Brain microvascular endothelial cell (primary cell): ENCODE measurements around the gene OGDH.
"Not testable (repeated sequence)": the region's sequence is repeated elsewhere in the genome, so short reads cannot be mapped to it uniquely, and the experiment has no call there.

Experiments used
- DNase-seq: peaks from one replicate; pipeline ENCODE4 v3.0.0-alpha.2; 2020
- H3K27ac ChIP-seq: fragments of 250-450 bp; sonication (Bioruptor Pico); 2 replicates; pipeline ENCODE4 v1.5.1; 2020; ENCODE audit warnings: mild to moderate bottlenecking, moderate library complexity
- H3K27me3 ChIP-seq: fragments of 250-450 bp; sonication (Bioruptor Pico); replicated peaks from 2 replicates; pipeline ENCODE4 v1.5.1; 2020; ENCODE audit warnings: mild to moderate bottlenecking
- H3K36me3 ChIP-seq: fragments of 250-450 bp; sonication (Bioruptor Pico); replicated peaks from 2 replicates; pipeline ENCODE4 v1.5.1; 2020; ENCODE audit warnings: mild to moderate bottlenecking
- H3K4me3 ChIP-seq: 2 replicates; pipeline ENCODE4 v1.5.1; 2011; ENCODE audit warnings: low read depth, mild to moderate bottlenecking, control low read depth, low read length, moderate library complexity
- CTCF ChIP-seq: IDR thresholded peaks from 2 replicates; pipeline ENCODE4 v1.5.1; 2011; ENCODE audit warnings: low read depth, mild to moderate bottlenecking, moderate library complexity, low read length, control low read depth, inconsistent platforms; ENCODE audit errors: missing control alignments
- in situ Hi-C: cut with HindIII; loops from 2 replicates; pipeline ENCODE4 v1.10.0; 2017; ENCODE audit warnings: low sequenced_read_pairs, low pct_ligation_motif_present

The OGDH gene

GRCh38 chr7:44583146-44583865, 23.1 kb upstream of the OGDH start:
- peak overlapping the region; percentile 86 for H3K4me3 ChIP-seq
- in situ Hi-C loops: no loop called here
- H3K27ac ChIP-seq: no peak overlapping the region
- DNase-seq: no peak
- TF ChIP-seq CTCF: no peak
- H3K27me3 ChIP-seq: no peaks in the 10 kb centered on the region
- H3K36me3 ChIP-seq: peaks cover 8% of the 10 kb centered on the region

DNA sequence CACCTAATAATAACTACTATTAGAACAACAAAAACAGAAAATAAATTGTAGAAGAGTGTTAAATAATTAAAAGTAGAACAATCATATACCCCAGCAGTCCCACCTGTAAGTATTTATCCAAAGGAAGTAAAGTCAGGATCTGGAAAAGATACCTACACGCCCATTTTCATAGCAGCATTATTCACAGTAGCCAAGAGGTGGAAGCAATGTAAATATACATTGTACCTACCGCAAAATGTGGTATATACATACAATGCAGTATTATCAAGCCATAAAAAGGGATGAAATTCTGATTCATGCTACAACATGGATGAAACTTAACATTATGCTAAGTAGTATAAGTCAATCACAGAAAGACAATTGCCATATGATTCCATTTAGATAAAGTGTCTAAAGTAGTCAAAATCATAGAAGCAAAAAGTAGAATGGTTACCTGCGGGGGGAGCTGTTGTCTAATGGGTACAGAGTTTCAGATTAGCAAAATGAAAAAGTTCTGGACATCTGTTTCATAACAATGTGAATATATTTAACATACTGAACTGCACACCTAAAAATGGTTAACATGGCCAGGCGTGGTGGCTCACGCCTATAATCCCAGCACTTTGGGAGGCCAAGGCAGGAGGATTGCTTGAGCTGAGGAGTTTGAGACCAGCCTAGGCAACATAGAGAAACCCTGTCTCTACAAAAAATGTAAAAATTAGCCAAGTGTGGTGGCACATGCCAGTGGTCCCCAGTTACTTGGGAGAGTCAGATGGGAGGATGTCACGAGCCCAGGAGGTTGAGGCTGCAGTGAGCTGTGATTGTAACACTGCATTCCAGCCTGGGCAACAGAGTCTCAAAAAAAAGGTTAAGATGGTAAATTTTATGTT, 18.4 kb upstream of the OGDH start:
- Histone ChIP-seq H3K4me3 (no peak overlapping the region), H3K36me3 (no peaks in the 10 kb centered on the region), H3K27ac (no peak overlapping the region), H3K27me3 (no peaks in the 10 kb centered on the region)
- TF ChIP-seq CTCF: peak; percentile 48
- peak; percentile 63 for DNase-seq
- in situ Hi-C loops: no loop called here

DNA sequence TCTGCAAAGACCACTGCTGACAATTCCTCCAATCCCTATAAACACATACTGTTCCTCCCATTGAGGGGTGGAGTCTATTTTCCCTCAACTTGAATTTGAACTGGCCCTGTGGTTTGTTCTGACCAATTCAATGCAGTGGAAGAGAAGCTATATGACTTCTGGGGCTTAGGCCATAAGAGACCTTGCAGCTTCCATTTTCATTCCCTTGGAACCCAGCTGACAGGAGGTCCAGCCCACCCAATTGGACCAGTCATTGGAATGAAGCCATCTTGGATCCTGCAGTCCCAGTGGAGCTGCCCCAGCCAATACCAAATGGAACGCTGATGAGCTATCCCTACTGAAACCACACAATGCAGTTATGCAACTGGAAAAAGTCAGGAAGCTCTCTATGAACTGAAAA, 15.5 kb upstream of the OGDH start:
- DNase-seq: no peak
- TF ChIP-seq CTCF: no peak
- in situ Hi-C loops: no loop called here
- Histone ChIP-seq H3K36me3 (no peaks in the 10 kb centered on the region), H3K27ac (no peak overlapping the region), H3K4me3 (no peak overlapping the region), H3K27me3 (no peaks in the 10 kb centered on the region)

GRCh38 chr7:44595934-44596635, 10.3 kb upstream of the OGDH start:
- Histone ChIP-seq H3K4me3 (no peak overlapping the region), H3K27ac (no peak overlapping the region), H3K27me3 (no peaks in the 10 kb centered on the region), H3K36me3 (no peaks in the 10 kb centered on the region)
- in situ Hi-C loops: no loop called here
- no peak for DNase-seq
- no peak for TF ChIP-seq CTCF

GRCh38 chr7:44597181-44597580, 9.2 kb upstream of the OGDH start:
- H3K27me3 ChIP-seq, H3K27ac ChIP-seq, in situ Hi-C loops: not testable (repeated sequence)

GRCh38 chr7:44599222-44599621, 7.2 kb upstream of the OGDH start:
- in situ Hi-C loops: no loop called here
- no peaks in the 10 kb centered on the region for H3K27me3 ChIP-seq
- DNase-seq: no peak
- no peak overlapping the region for H3K27ac ChIP-seq
- TF ChIP-seq CTCF: no peak
- no peaks in the 10 kb centered on the region for H3K36me3 ChIP-seq
- H3K4me3 ChIP-seq: no peak overlapping the region

More at GRCh38 chr7:44597181-44597580, 9.2 kb upstream of the OGDH start:
- not testable (repeated sequence) for H3K4me3 ChIP-seq, H3K36me3 ChIP-seq, DNase-seq
